ENCODE measurements around the gene RNF4.
"Not testable (repeated sequence)": the region's sequence is repeated elsewhere in the genome, so short reads cannot be mapped to it uniquely, and the experiment has no call there.

RNF4 gene

GRCh38 chr4:2425386-2426068 is 43.4 kb upstream of the RNF4 start:
- DNase-seq = no peak
- no peaks in the 10 kb centered on the region for H3K9me3 Mint-ChIP-seq
- H3K36me3 Mint-ChIP-seq (ENCODE audit: low read depth) = no peaks in the 10 kb centered on the region
- H3K4me3 Mint-ChIP-seq = no peak overlapping the region
- H3K27ac Mint-ChIP-seq = no peak overlapping the region
- peaks cover 34% of the 10 kb centered on the region for H3K27me3 Mint-ChIP-seq (ENCODE audit: low read depth, poor library complexity)
- H3K4me1 Mint-ChIP-seq = peaks cover 21% of the 10 kb centered on the region
- no peak for TF ChIP-seq CTCF (IDR thresholded peaks at IDR 0.05)

- Mint-ChIP-seq H3K4me3 (no peak overlapping the region), H3K36me3 (ENCODE audit: low read depth) (no peaks in the 10 kb centered on the region), H3K9me3 (no peaks in the 10 kb centered on the region), H3K27ac (no peak overlapping the region), H3K4me1 (peaks cover 21% of the 10 kb centered on the region), H3K27me3 (ENCODE audit: low read depth, poor library complexity) (peaks cover 29% of the 10 kb centered on the region)
- TF ChIP-seq CTCF (IDR thresholded peaks at IDR 0.05) = no peak
- DNase-seq = no peak
Observed at GRCh38 chr4:2426069-2426397, 42.9 kb upstream of the RNF4 start.

DNA sequence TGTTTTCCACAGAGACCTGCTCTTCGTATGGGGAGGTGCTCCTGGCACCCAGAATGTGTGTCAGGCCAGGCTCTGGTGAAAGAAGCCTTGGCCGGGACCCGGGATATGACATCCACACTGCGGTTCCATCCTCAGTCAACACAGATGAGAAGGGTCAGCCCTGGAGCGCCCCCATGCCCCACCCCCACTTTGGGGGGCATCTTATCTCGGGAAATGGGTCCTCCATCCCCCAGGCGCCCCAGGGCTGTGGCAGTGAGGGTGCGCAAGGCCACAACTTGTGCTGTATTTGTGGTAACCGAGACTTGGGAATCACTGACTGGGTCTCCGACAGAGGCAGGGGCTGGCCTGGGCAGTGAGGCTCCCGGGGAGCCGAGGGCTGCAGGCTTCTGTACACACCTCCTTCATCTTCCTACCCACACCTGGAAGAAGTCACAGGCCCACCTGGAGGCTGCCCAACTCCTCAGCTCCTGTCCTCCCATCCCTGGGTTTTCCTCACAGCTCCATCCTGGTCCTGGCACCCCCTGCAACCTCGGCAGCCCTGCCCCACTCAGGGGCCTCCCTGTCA is 42.1 kb upstream of the RNF4 start:
- Mint-ChIP-seq H3K36me3 (ENCODE audit: low read depth) (no peaks in the 10 kb centered on the region), H3K4me1 (peaks cover 20% of the 10 kb centered on the region), H3K4me3 (no peak overlapping the region), H3K27me3 (ENCODE audit: low read depth, poor library complexity) (peaks cover 22% of the 10 kb centered on the region), H3K27ac (no peak overlapping the region), H3K9me3 (peaks cover under 1% of the 10 kb centered on the region)
- no peak for TF ChIP-seq CTCF (IDR thresholded peaks at IDR 0.05)
- DNase-seq = no peak

DNA sequence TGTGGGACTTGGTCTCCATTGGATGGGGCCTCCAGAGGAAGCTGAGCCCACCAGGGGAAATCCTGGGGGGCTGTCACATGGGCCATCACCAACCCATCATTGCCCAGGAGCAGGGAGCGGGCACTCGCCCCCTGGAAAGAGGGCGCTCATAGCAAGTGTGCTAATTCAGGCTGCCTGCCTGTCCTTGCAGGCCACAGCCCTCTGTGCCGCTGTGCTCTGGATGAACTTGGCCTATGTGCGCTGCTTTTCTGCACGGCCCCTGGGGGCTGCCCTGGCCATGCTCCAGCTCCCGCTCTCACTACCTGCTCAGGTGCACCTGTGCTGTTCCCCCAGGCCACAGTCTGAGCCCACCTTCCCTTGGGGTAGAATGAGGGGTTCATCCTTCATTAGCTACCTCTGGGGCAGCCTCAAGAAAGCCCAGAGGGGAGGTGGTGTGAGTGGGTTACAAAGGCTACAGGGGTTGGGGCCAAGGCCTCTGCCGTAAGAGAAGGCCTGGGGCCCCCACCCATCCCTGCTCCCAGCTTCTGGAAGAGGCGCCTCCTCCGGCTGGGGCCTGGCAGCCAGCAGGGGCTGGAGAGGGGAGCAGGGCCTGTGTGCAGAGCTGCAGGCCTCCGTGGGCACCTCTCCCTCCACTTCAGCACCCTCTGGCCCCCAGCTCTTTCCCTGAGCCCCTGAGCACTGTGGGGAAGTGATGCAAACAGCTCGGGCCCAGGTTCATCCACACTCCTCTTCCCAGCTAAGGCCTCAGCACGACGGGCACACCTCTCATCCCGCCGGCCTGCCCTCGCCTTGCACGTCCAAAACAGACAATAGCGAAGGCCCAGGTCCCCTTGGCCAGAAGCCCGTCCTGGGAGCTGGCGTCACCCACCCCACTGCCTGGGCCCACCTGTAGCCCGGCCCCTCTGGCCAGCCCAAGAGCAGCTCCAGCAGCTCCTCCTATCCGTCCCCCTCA is 41.2 kb upstream of the RNF4 start:
- Mint-ChIP-seq H3K27ac (no peak overlapping the region), H3K4me1 (peaks cover 12% of the 10 kb centered on the region), H3K4me3 (no peak overlapping the region), H3K27me3 (ENCODE audit: low read depth, poor library complexity) (peaks cover 13% of the 10 kb centered on the region), H3K9me3 (peaks cover 3% of the 10 kb centered on the region), H3K36me3 (ENCODE audit: low read depth) (no peaks in the 10 kb centered on the region)
- no peak for DNase-seq
- TF ChIP-seq CTCF (IDR thresholded peaks at IDR 0.05) = no peak

DNA sequence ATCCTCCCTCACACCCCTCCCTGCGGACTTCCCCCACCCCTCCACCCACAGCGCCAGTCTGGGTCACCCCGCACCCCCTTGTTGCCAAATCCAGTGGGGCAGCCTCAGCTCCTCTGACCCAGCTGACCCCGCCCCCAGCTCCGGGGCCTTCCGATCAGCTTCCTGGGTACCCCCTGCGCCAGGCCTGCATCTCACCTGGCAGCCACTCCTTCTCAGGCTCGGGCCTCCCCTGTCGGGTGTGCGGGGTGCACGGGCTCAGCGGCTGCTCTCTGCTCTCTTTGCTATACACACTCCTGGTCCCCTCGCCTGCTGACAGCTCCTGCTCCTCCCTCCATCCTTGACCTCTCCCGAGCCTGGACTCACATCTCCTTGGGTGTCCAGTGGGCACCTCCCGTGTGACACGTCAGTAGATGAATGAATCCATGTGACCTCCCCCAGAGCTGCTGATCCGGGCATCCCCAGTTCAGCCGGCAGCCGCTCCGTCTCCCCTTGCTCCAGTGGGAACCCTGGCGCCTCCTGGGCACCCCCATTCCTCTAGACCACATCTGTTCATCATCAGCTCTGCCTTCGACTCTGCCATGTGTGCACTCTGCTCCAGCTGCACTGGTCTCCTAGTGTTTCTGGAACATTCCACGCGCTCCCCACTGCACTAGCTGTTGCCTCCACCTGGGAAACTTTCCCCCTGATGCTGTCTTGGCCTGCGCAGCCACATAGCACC is 40.3 kb upstream of the RNF4 start:
- peaks cover 3% of the 10 kb centered on the region for H3K9me3 Mint-ChIP-seq
- H3K4me1 Mint-ChIP-seq = peaks cover 13% of the 10 kb centered on the region
- TF ChIP-seq CTCF (IDR thresholded peaks at IDR 0.05) = no peak
- peak overlapping the region; percentile 62 for H3K27ac Mint-ChIP-seq
- DNase-seq = no peak
- peaks cover 6% of the 10 kb centered on the region for H3K27me3 Mint-ChIP-seq (ENCODE audit: low read depth, poor library complexity)
- no peaks in the 10 kb centered on the region for H3K36me3 Mint-ChIP-seq (ENCODE audit: low read depth)
- H3K4me3 Mint-ChIP-seq = no peak overlapping the region

- Mint-ChIP-seq H3K4me1 (peaks cover 19% of the 10 kb centered on the region), H3K27me3 (ENCODE audit: low read depth, poor library complexity) (peaks cover 10% of the 10 kb centered on the region)
- H3K9me3 Mint-ChIP-seq; H3K36me3 Mint-ChIP-seq (ENCODE audit: low read depth); H3K4me3 Mint-ChIP-seq; DNase-seq; H3K27ac Mint-ChIP-seq: not testable (repeated sequence)
Observed at GRCh38 chr4:2429945-2430757, 38.8 kb upstream of the RNF4 start.
